Upper lobe of left lung (tissue), 4 donors: ENCODE data around the gene COL18A1.

Experiments used
- CTCF ChIP-seq, 6 experiments: fragments of 450-650 bp in 4 of 6; fragments of 200-600 bp in 2 of 6; sonication (generic) in 2 of 6; IDR thresholded peaks; one replicate each; pipeline ENCODE4 v1.5.1; 2016 to 2019; ENCODE audit warnings: antibody characterized with exemption in 6 of 6
- POLR2AphosphoS5 ChIP-seq, 2 donors: sonication (generic); formaldehyde crosslinking; IDR thresholded peaks; one replicate each; pipeline ENCODE4 v1.5.1; 2017; ENCODE audit warnings: antibody characterized with exemption in 2 of 2

GRCh38 chr21:45382697-45382997 is 22.3 kb upstream of the COL18A1 start:
- TF ChIP-seq POLR2AphosphoS5 (IDR thresholded peaks at IDR 0.05) (no peak), CTCF (IDR thresholded peaks at IDR 0.05) (no peak)
